ENCODE measurements around the gene ALAS1. TPM values are rescaled to one million over a fixed set of nuclear protein-coding genes. Genes with fewer than 3 reads are reported as not detected.

ALAS1 gene
- total and polyA plus RNA-seq, 9 donors = 16.1 to 70.1 (median 25.8) TPM

DNA sequence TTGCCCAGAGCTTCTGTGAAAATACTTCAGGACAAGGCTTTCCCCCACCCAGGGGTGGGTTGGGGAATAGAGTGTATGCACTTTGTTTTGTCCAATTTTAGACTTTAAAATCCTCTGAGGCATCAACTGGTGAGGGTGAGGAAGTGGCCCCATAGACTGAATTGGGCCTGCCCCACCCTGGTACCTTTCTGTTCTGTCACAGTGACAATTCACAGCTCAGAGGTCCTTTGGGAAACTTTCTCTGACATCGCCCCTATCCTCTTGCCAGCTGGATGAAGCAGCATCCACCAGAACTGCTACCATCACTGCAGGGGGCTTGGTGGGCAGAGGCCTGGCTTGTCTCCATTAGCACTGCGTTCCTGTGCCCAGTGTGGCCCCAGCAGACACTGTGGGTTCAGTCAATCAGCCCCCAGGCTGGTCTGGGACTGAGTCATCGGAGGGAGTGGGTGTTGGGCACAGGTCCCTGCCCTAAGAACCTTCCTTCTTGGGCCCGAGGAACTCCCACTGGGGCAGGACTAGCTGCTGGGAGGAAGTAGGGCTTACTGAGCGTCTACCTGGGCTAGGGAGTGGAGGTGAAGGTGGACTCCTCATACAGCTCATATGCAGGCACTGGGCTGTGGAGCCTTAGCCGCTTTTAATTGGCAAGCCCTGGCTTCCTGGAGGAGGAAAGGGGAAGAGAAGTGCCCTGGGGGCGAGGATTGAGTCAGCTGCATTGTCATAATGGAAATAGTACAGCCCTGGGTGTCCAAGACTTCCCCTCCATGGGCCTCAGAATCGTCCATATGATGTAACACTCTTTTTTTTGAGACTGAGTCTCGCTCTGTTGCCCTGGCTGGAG, 46.0 kb downstream of the ALAS1 start:
- Histone ChIP-seq H3K4me3 (no peak overlapping the region), H3K36me3 (no peaks in the 10 kb centered on the region), H3K9me3 (no peaks in the 10 kb centered on the region), H3K4me1 (ENCODE audit: insufficient read depth) (peaks cover 5% of the 10 kb centered on the region), H3K27ac (no peak overlapping the region), H3K27me3 (no peaks in the 10 kb centered on the region)
- intact Hi-C loops (cut with DNase I) = no loop called here
- 80 to 91% (median 89%) methylated on average over 9 of the region's 9 CpGs for WGBS, 3 donors
- TF ChIP-seq CTCF (IDR thresholded peaks at IDR 0.05) (no peak), POLR2A (IDR thresholded peaks at IDR 0.05) (no peak), EP300 (IDR thresholded peaks at IDR 0.05) (no peak)
- peak in 2 of 5 donors; percentile 15 to 28 for DNase-seq

DNA sequence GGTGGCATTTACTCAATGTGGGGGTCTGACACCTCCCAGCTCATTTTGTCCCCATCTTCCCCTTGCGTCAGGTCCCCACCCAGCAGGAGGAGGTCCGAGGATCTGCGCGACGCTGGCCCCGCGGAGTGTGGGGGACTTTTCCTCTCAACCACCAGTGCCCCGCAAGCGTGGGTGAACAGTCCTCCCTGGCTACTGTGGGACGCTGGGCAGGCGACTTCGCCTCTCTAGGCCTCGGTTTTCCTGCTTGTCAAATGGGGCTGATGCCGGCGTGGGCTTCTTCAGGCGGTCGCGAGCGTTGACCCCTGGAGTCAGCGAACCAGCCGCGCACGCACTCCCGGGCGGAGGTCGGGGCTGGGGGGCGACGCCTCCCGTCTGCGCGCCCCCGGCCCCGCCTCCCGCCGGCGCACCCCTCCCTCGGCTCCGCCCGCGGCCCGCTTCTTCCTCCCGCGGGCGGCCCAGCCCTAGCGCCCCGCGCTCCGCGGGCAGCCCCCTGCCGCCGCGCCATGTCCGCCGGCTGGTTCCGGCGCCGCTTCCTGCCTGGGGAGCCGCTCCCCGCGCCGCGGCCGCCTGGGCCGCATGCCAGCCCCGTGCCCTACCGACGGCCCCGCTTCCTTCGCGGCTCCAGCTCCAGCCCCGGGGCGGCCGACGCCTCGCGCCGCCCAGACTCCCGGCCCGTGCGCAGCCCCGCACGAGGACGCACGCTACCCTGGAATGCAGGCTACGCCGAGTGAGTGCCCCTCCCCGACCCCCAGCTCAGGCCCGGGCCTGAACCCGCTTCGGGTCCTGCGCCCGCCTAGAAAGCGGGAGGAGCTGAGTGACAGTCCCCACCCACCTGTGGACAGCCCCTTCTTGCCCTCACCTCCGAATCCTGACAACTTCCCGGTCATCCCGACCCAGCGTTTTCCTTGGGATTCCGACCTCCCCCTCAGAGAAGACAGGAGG, 47.6 kb downstream of the ALAS1 start, which contains the start of gene PPM1M:
PPM1M (plus strand) TSS at position 438 of the 942 bp plus-strand sequence; CDS start at position 504, 66 bp downstream.
- Histone ChIP-seq H3K9me3 (no peaks in the 10 kb centered on the region), H3K27ac (peak within 1 kb of the TSS; percentile 73 to 83), H3K27me3 (no peaks in the 10 kb centered on the region), H3K36me3 (no peaks in the 10 kb centered on the region), H3K4me3 (peak within 1 kb of the TSS; percentile 43), H3K4me1 (ENCODE audit: insufficient read depth) (peaks cover 5% of the 10 kb centered on the region)
- DNase-seq = peak; percentile 56 to 80 (median 67)
- TF ChIP-seq CTCF (IDR thresholded peaks at IDR 0.05) (no peak), EP300 (IDR thresholded peaks at IDR 0.05) (no peak), POLR2A (IDR thresholded peaks at IDR 0.05) (no peak)
- 1 to 2% (median 2%) methylated on average over 59 to 98 of the region's 98 CpGs for WGBS, 3 donors
- intact Hi-C loops (cut with DNase I) = no loop called here

- intact Hi-C loops (cut with DNase I) = no loop called here
- Histone ChIP-seq H3K4me3 (peak overlapping the region; percentile 43), H3K27ac (peak overlapping the region; percentile 73 to 83), H3K9me3 (no peaks in the 10 kb centered on the region), H3K36me3 (no peaks in the 10 kb centered on the region), H3K27me3 (no peaks in the 10 kb centered on the region), H3K4me1 (ENCODE audit: insufficient read depth) (peaks cover 5% of the 10 kb centered on the region)
- TF ChIP-seq EP300 (IDR thresholded peaks at IDR 0.05) (no peak), CTCF (IDR thresholded peaks at IDR 0.05) (no peak), POLR2A (IDR thresholded peaks at IDR 0.05) (no peak)
- 19 to 21% (median 20%) methylated on average over 8 of the region's 8 CpGs for WGBS, 3 donors
- DNase-seq = no peak
These were observed 48.3 kb downstream of the ALAS1 start for GRCh38 chr3:52246264-52246620.

GRCh38 chr3:52246728-52247408, 48.9 kb downstream of the ALAS1 start:
- DNase-seq = peak in 1 of 5 donors; percentile 19
- Histone ChIP-seq H3K9me3 (no peaks in the 10 kb centered on the region), H3K4me3 (no peak overlapping the region), H3K4me1 (ENCODE audit: insufficient read depth) (peaks cover 5% of the 10 kb centered on the region), H3K36me3 (no peaks in the 10 kb centered on the region), H3K27ac (peak overlapping the region; percentile 73 to 83), H3K27me3 (no peaks in the 10 kb centered on the region)
- intact Hi-C loops (cut with DNase I) = no loop called here
- WGBS, 3 donors = 85 to 89% (median 87%) methylated on average over 14 of the region's 14 CpGs
- TF ChIP-seq EP300 (IDR thresholded peaks at IDR 0.05) = no peak
- no peak for TF ChIP-seq POLR2A (IDR thresholded peaks at IDR 0.05)
- TF ChIP-seq CTCF (IDR thresholded peaks at IDR 0.05) = no peak

Measured in ovary (tissue), 9 donors.